ENCODE results near the gene SKIDA1.
A peak's percentile ranks its signal among the peaks of the same experiment; 100 is the strongest.

Gene SKIDA1

DNA sequence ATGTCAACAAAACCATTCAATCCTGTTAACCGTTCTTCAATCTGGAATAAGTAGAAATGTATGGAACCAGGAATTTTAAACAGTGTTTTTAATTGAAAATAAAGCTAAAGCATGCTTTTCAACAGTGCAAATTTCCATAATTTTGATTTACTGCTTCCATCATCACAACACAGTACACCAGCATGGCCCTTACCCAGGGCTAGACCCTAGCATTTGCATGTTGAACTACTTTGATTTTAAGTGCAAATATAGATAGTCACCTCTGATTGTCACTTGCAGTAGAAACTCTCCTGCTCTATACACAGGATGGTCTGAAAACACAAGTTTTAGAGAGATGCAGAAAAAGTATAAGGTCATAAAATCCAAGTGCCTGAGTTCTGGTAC, 12.1 kb downstream of the SKIDA1 start:
- DNase-seq (ENCODE audit: low read depth) = no peak
- TF ChIP-seq, protein P1, sequence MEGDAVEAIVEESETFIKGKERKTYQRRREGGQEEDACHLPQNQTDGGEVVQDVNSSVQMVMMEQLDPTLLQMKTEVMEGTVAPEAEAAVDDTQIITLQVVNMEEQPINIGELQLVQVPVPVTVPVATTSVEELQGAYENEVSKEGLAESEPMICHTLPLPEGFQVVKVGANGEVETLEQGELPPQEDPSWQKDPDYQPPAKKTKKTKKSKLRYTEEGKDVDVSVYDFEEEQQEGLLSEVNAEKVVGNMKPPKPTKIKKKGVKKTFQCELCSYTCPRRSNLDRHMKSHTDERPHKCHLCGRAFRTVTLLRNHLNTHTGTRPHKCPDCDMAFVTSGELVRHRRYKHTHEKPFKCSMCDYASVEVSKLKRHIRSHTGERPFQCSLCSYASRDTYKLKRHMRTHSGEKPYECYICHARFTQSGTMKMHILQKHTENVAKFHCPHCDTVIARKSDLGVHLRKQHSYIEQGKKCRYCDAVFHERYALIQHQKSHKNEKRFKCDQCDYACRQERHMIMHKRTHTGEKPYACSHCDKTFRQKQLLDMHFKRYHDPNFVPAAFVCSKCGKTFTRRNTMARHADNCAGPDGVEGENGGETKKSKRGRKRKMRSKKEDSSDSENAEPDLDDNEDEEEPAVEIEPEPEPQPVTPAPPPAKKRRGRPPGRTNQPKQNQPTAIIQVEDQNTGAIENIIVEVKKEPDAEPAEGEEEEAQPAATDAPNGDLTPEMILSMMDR (conservative IDR thresholded peaks at IDR 0.05; ENCODE audit: low read depth, low read length) = no peak
- H3K4me3 ChIP-seq (ENCODE audit: low read length) = no peak overlapping the region

DNA sequence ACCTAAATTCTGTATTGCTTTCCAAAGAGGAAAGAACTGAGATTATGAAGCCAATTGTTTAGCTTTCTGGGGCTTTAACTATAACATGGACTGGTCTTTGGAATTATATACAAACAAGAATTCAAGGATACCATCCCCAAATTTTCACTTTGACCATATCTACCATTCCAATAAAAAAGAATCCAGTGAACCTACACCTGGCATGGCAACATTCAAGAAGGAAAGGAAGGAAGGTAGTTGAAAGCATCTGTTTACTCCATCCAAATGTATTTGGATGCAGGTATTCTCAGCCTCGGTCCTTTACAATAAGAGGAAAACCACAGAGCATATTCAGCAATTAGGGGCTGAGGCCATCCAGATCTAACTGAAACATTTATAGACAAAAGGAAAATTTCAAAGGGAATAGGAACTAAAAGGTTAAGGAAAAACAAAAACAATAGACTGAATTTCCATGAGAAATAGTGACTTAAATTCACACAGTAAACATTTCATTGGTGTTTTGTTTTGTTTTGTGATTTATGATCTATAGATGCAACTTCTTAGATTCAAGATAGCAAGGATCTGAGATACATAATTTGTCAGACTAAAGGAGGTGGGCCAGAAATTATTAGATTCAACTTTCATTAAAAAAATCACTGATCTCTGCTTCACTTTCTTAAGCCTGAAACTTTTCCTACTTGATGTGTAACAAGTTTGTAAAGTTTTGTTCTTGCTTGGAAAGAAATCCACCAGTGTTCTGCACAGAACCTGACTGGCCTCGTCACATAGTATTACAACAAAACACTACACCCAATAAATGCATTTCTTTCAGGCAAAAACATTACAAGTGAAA, 12.7 kb downstream of the SKIDA1 start:
- no peak for DNase-seq (ENCODE audit: low read depth)
- no peak overlapping the region for H3K4me3 ChIP-seq (ENCODE audit: low read length)
- TF ChIP-seq, protein P1 (conservative IDR thresholded peaks at IDR 0.05; ENCODE audit: low read depth, low read length) = no peak

DNA sequence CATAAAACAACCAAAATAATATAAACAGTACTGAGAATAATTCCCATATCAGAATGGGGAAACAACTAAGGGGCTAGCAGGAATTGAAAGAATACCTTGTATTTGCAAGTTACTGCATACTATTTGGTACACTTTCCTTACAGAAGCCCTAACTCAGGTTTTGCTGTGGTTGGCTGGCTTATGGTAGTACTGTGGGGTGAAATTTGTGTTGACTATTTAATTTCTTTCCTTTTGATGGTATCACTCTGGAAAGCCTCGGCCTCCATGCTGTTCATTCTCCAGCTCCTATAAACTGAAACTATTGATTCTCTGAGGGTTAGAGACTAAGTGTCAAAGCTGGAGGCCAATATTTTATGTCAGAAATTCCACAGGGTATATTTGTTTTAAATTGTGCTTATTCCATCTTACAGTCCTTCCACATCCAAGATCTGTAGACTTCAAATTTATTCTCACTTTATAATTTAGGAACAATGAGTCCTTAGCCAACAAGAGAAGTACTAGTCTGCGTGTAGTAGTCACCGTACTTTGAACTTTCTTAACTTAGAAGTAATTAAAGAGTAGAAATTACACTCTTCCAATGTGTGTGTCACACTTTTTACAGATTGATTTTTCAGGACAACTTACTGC, 13.4 kb downstream of the SKIDA1 start:
- no peak for DNase-seq (ENCODE audit: low read depth)
- TF ChIP-seq, protein P1 (conservative IDR thresholded peaks at IDR 0.05; ENCODE audit: low read depth, low read length) = no peak
- no peak overlapping the region for H3K4me3 ChIP-seq (ENCODE audit: low read length)

DNA sequence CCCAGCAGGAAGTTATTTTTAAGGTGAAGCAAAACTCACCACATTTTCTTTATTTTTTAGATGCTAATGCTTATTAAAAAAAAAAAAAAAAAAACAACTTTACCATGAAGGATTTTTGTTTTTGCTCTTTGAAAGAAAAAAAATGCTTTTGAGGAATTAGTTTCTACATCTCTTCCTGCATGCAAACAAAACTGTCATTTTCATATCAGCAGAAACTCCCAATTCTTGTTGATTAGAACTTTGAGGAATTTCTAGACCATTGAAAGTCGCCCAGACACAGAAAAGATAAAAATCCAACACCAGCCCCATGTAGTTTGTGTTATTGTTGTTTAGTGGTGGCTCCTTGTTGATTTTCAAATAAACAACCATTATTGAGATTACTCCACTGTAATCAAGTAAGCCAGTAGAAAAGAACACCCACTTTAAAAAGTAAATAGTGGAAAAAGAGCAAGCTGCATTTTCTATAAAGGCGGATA, 14.3 kb downstream of the SKIDA1 start:
- TF ChIP-seq, protein P1 (conservative IDR thresholded peaks at IDR 0.05; ENCODE audit: low read depth, low read length) = no peak
- no peak overlapping the region for H3K4me3 ChIP-seq (ENCODE audit: low read length)
- no peak for DNase-seq (ENCODE audit: low read depth)

GRCh38 chr10:21510241-21511094, 15.0 kb downstream of the SKIDA1 start:
- no peak for DNase-seq (ENCODE audit: low read depth)
- TF ChIP-seq, protein P1 (conservative IDR thresholded peaks at IDR 0.05; ENCODE audit: low read depth, low read length) = no peak
- H3K4me3 ChIP-seq (ENCODE audit: low read length) = peak overlapping the region; percentile 25

DNA sequence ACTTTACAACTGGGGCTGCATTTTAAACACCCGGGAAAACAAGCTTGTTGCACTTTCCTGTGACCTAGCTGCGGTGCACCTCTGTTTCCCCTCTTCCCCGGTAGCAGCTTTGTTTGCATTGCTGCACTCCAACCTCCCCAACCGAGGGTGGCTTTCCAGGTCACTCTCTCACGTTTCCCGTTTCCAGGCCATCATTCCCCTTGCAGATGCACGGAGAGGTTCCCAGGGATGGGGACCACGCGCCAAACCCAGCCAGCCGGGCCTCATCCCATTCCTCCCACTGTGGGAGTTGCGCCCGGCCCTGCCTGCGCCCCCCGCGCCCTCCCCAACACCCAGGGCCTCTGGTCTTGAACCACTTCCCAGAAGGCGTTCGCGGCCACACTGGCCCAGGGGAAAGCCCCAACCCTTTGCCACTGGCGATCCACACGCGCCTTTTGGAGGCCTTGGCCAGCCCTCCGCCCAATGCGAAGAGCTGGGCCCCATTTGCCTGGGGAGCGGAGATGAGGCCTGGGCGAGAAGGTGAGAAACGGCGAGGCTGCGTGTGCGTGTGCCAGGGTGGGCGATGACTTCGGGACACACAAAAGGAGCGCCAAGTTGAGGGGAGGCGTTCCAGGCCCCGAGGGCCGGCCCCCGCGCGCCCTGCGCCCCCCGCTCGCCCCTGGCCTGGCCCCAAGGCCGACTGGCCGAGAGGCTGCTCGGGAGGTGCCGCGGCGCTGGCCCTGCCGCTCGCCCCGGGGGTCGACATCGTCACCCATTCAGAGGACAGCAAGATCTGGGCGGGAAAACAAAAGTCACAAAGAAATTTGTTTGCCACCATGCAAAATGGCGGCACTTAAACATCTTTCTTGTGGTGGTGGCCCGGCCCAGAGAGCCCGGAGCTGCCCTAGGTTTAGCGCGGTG, 15.9 kb downstream of the SKIDA1 start:
- TF ChIP-seq, protein P1 (conservative IDR thresholded peaks at IDR 0.05; ENCODE audit: low read depth, low read length) = no peak
- peak overlapping the region; percentile 25 for H3K4me3 ChIP-seq (ENCODE audit: low read length)
- no peak for DNase-seq (ENCODE audit: low read depth)

Data from retinal pigment epithelial cell (primary cell).